Uterus (tissue), 4 donors: ENCODE measurements around the gene TMEM14A. TPM values are rescaled to one million over a fixed set of nuclear protein-coding genes. Genes with fewer than 3 reads are reported as not detected.
A peak's percentile ranks its signal among the peaks of the same experiment; 100 is the strongest.

Source experiments
- DNase-seq, 2 donors: peaks; one replicate each; pipeline ENCODE4 v3.0.0-alpha.2; 2019 to 2020
- H3K27ac ChIP-seq, 2 donors: fragments of 200-600 bp; sonication (generic); 1 replicate in 1 of 2; 2 replicates in 1 of 2; pipeline ENCODE4 v1.5.1; 2016 to 2018
- H3K27me3 ChIP-seq, 2 donors: fragments of 200-600 bp; sonication (generic); one replicate each; pipeline ENCODE4 v1.5.1; 2018 to 2019; ENCODE audit warnings: control low read depth in 1 of 2
- H3K36me3 ChIP-seq, 2 donors: fragments of 200-600 bp; sonication (generic); one replicate each; pipeline ENCODE4 v1.5.1; 2019; ENCODE audit warnings: control low read depth in 1 of 2
- H3K4me1 ChIP-seq, 2 donors: fragments of 200-600 bp; sonication (generic); one replicate each; pipeline ENCODE4 v1.5.1; 2018 to 2019; ENCODE audit warnings: control low read depth in 1 of 2
- H3K4me3 ChIP-seq, 2 donors: fragments of 200-600 bp; sonication (generic); 1 replicate in 1 of 2; 2 replicates in 1 of 2; pipeline ENCODE4 v1.5.1; 2018 to 2019; ENCODE audit warnings: mild to moderate bottlenecking in 1 of 2
- H3K9me3 ChIP-seq, 2 donors: fragments of 200-600 bp; sonication (generic); one replicate each; pipeline ENCODE4 v1.5.1; 2019; ENCODE audit warnings: control low read depth in 1 of 2
- POLR2A ChIP-seq, 2 donors: fragments of 450-650 bp; IDR thresholded peaks; one replicate each; pipeline ENCODE4 v1.6.1; 2016; ENCODE audit warnings: antibody characterized with exemption in 2 of 2, mild to moderate bottlenecking in 1 of 2, moderate library complexity in 1 of 2
- intact Hi-C: fragments of 100-400 bp; cut with DNase I; formaldehyde crosslinking; loops from one replicate; pipeline ENCODE4 v1.15.1; 2023; ENCODE audit warnings: low total_unique reads
- total RNA-seq, 4 donors: library from RNA; depleted of rRNA in 3 of 4; stranded (reverse); fragments of >200 nt in 3 of 4; gene quantifications; one replicate each; pipeline versions ENCODE4 v1.1.0 to v1.2.4, GENCODE V29; 2014 to 2023
- TF ChIP-seq, protein P1 (sequence below), 4 experiments: fragments of 200-600 bp in 2 of 4; fragments of 450-650 bp in 2 of 4; sonication (generic) in 2 of 4; IDR thresholded peaks; one replicate each; pipeline ENCODE4 v1.5.1; 2016 to 2019; ENCODE audit warnings: antibody characterized with exemption in 4 of 4, mild to moderate bottlenecking in 2 of 4, moderate library complexity in 1 of 4
- donor health status: DM: yes; HTN: yes; CAD: no.

TMEM14A gene
- total RNA-seq, 4 donors from 2014 or later, result 9.5 to 65.0 (median 32.8) TPM

- Histone ChIP-seq H3K4me3 (peak overlapping the region; percentile 64 to 81), H3K9me3 (no peaks in the 10 kb centered on the region), H3K27me3 (no peaks in the 10 kb centered on the region), H3K27ac (peak overlapping the region; percentile 77 to 78), H3K36me3 (no peaks in the 10 kb centered on the region), H3K4me1 (no peaks in the 10 kb centered on the region)
- peak; percentile 54 to 56 for DNase-seq
- intact Hi-C loops, result loop anchor here (10.0 kb wide), 1 partner anchor 69 kb away; no protein-coding TSS in a partner anchor
- no peak for TF ChIP-seq POLR2A (IDR thresholded peaks at IDR 0.05)
- TF ChIP-seq, protein P1, sequence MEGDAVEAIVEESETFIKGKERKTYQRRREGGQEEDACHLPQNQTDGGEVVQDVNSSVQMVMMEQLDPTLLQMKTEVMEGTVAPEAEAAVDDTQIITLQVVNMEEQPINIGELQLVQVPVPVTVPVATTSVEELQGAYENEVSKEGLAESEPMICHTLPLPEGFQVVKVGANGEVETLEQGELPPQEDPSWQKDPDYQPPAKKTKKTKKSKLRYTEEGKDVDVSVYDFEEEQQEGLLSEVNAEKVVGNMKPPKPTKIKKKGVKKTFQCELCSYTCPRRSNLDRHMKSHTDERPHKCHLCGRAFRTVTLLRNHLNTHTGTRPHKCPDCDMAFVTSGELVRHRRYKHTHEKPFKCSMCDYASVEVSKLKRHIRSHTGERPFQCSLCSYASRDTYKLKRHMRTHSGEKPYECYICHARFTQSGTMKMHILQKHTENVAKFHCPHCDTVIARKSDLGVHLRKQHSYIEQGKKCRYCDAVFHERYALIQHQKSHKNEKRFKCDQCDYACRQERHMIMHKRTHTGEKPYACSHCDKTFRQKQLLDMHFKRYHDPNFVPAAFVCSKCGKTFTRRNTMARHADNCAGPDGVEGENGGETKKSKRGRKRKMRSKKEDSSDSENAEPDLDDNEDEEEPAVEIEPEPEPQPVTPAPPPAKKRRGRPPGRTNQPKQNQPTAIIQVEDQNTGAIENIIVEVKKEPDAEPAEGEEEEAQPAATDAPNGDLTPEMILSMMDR (IDR thresholded peaks at IDR 0.05), result peak; percentile 86 to 91 (median 90)
Observed at GRCh38 chr6:52663120-52663935, 7.6 kb upstream of the TMEM14A start.

DNA sequence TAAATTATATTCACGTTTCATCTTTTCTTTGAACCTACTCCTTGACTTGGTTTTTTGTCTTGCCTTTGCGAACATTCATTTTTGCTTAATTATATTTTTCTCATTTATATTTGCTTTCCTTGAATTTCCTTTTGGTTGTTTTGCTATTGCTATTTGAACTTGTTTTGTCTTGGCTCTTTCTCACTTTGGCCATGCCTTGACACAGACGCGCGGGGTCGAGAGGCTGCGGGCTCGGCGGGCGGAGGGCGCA lies 7.1 kb upstream of the TMEM14A start:
- peak overlapping the region; percentile 77 to 78 for H3K27ac ChIP-seq
- H3K4me1 ChIP-seq, result no peaks in the 10 kb centered on the region
- H3K27me3 ChIP-seq, result no peaks in the 10 kb centered on the region
- no peaks in the 10 kb centered on the region for H3K36me3 ChIP-seq
- intact Hi-C loops, result loop anchor here (2.0 to 10.0 kb wide), 2 partner anchors 69 to 247 kb away; no protein-coding TSS in a partner anchor
- peak overlapping the region; percentile 64 to 81 for H3K4me3 ChIP-seq
- no peaks in the 10 kb centered on the region for H3K9me3 ChIP-seq
- no peak for DNase-seq
- TF ChIP-seq, protein P1 (IDR thresholded peaks at IDR 0.05), result no peak
- no peak for TF ChIP-seq POLR2A (IDR thresholded peaks at IDR 0.05)

DNA sequence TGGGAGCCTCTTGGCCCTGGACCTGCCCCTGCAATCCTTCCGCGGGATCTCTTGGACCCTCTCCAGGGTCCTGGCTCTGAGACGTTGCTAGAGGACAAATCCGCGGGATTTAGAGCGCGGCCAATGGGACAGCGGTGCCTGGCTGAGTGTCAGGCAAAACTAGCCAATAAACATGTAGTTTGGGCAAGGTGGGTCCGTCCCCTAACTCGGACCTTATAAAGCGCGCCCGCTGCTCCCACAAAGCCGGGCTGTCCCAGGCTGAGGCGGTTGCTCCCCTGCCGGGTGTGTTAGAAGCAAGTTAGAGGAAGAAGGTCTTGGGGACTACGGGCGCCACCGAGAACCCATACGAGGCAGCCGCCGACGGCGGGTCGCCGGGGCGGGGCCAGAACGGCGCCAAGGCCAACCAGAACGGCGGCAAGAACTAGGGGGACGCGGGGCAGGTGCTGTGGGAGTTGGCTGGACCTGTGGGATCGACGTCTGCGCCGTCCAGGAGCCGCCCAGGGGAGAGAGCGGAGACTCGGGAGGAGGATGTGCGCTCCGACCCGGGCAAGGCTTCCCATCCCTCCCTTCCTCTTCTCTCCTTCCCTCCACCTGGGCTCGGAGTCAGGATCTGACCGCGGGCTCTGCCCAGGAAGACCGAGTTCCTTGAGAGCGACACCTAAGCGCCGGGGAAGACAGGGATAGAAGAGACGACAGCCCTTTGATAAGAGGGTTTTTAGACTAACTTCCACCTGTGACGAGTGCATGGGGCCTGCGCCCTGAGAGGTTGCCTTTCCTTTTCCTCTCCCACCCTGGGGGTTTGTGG lies 6.5 kb upstream of the TMEM14A start:
- peak overlapping the region; percentile 64 to 81 for H3K4me3 ChIP-seq
- no peaks in the 10 kb centered on the region for H3K4me1 ChIP-seq
- peak; percentile 81 to 91 for DNase-seq
- intact Hi-C loops, result loop anchor here (2.0 to 10.0 kb wide), 2 partner anchors 70 to 248 kb away; no protein-coding TSS in a partner anchor
- H3K27me3 ChIP-seq, result no peaks in the 10 kb centered on the region
- peak overlapping the region; percentile 77 to 78 for H3K27ac ChIP-seq
- no peaks in the 10 kb centered on the region for H3K36me3 ChIP-seq
- no peaks in the 10 kb centered on the region for H3K9me3 ChIP-seq
- TF ChIP-seq, protein P1 (IDR thresholded peaks at IDR 0.05), result no peak
- peak; percentile 69 to 74 for TF ChIP-seq POLR2A (IDR thresholded peaks at IDR 0.05)

DNA sequence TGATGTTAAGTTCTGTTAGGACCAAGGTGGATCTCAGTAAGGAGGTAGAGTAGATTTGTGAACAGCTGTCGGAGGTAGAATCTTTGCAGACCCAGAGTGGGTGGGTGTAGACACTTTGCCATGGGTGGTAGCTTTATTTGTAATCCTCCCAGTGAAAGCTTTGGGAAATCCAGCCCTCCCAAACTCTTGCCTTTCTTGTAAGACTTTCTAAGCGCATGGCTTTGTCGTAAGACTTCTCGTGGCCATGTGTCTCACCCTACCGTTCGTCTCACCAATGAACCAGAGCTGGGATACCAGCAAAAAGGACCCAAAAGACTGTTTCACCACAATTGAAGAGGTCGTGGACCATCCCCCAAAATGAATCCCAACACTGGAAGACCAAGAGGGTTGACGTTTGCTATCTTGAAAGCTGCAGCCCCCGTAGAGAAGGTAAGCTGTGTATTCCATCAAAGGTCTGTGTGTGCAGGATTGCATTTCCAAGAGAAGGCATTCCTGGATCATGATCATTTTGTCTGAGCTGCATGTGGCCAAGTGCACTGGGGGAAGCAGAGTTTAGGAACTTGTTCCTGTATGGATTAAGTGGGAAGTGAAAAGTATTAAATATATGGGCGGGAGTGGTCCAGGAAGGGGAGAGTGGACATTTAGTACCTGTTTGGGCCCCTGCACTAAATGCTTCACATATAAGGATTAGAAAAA lies 5.8 kb upstream of the TMEM14A start:
- Histone ChIP-seq H3K27ac (no peak overlapping the region), H3K4me1 (no peaks in the 10 kb centered on the region), H3K9me3 (no peaks in the 10 kb centered on the region), H3K27me3 (no peaks in the 10 kb centered on the region), H3K36me3 (no peaks in the 10 kb centered on the region), H3K4me3 (peak overlapping the region in 1 of 2 donors; percentile 64)
- TF ChIP-seq POLR2A (IDR thresholded peaks at IDR 0.05), result no peak
- TF ChIP-seq, protein P1 (IDR thresholded peaks at IDR 0.05), result no peak
- intact Hi-C loops, result loop anchor here (2.0 to 10.0 kb wide), 2 partner anchors 70 to 248 kb away; no protein-coding TSS in a partner anchor
- no peak for DNase-seq
